Fibroblast of pulmonary artery (primary cell): ENCODE data around the gene HS3ST5.
A peak's percentile ranks its signal among the peaks of the same experiment; 100 is the strongest.

Source experiments
- DNase-seq: peaks from one replicate; pipeline ENCODE4 v3.0.0-alpha.2; 2010; ENCODE audit warnings: low read depth
- H3K4me3 ChIP-seq: replicated peaks from 2 replicates; pipeline ENCODE4 v1.5.1; 2011; ENCODE audit warnings: low read depth, mild to moderate bottlenecking, control low read depth, low read length, moderate library complexity
- TF ChIP-seq, protein P1 (sequence below): IDR thresholded peaks from 2 replicates; pipeline ENCODE4 v1.5.1; 2011; ENCODE audit warnings: mild to moderate bottlenecking, control low read depth, low read length, inconsistent platforms; ENCODE audit errors: missing control alignments

The HS3ST5 gene

DNA sequence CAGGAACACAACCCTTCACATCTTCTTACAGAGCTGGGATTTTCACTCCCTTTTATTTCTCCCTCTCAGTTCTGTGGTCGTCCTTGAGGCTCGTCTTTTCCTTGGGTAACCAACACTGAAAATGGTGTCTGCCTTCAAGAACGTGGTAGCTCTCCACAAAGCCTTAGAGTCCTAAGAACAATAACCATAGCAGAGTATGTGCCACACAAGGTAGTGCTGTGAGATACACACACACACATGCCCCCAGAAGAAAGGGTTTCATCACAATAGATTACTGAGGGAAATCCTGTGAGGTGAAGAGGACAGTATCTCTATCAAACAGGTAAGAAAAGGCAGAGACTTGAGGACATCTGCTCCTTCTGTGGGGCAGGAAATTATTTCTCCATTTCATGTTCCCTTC lies 267.0 kb downstream of the HS3ST5 start:
- H3K4me3 ChIP-seq: no peak overlapping the region
- no peak for DNase-seq
- TF ChIP-seq, protein P1, sequence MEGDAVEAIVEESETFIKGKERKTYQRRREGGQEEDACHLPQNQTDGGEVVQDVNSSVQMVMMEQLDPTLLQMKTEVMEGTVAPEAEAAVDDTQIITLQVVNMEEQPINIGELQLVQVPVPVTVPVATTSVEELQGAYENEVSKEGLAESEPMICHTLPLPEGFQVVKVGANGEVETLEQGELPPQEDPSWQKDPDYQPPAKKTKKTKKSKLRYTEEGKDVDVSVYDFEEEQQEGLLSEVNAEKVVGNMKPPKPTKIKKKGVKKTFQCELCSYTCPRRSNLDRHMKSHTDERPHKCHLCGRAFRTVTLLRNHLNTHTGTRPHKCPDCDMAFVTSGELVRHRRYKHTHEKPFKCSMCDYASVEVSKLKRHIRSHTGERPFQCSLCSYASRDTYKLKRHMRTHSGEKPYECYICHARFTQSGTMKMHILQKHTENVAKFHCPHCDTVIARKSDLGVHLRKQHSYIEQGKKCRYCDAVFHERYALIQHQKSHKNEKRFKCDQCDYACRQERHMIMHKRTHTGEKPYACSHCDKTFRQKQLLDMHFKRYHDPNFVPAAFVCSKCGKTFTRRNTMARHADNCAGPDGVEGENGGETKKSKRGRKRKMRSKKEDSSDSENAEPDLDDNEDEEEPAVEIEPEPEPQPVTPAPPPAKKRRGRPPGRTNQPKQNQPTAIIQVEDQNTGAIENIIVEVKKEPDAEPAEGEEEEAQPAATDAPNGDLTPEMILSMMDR: no peak

DNA sequence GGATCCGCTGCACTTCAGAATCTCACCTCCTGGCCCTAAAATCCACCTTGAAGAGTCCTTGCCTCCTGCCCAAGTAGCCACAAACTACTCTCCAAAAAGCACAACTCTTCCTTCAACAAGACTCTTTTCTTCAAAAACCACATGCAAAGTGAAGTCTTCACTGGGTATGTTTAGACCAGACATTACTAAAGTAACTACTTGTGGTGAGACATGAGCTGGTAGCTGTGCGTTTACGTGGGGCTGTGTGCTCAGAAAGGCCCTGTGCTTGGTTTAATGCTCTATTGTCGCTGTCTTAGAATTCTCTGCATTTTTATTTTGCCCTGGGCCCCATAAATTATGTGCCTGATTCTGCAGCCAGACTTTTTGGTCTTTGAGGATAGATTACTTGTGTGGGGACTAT lies 267.5 kb downstream of the HS3ST5 start:
- no peak overlapping the region for H3K4me3 ChIP-seq
- TF ChIP-seq, protein P1: no peak
- DNase-seq: no peak

DNA sequence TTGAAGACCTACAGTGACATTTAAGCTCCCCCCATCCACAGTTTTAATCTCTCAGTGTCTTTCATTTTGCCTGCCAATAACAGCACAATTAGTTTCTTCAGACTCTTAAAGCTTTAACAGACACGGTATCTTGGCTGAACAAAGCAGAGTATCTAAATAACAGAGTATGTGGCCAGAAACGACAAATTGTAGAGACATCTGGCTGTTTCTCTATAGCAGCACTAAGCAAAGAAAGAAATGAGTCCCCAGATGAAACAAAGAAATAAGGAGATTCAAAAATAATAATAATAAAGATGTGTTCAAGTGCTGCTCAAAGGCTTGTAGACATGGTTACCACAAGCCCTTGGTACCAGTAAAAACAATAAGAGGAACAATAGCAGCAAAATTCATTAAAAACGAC lies 274.1 kb downstream of the HS3ST5 start:
- TF ChIP-seq, protein P1: no peak
- no peak for DNase-seq
- H3K4me3 ChIP-seq: no peak overlapping the region

DNA sequence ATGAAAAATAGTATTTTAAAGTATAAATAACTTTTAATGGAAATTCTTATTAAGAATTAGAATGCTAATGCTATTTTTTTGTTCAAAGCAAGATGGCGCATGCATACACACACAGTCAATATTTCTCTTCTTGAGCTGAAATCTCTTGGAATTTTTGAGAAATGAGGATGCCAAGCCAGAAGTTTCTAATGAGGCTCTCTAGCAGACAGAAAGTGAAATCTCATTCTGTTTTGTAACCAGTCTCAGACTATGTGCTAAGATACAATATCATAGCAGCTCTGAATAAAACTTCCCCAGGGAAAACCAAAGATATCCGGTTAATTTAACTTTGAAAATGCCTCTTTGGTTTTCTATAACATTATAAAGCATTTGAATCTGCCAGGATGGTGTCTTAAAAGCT lies 274.7 kb downstream of the HS3ST5 start:
- H3K4me3 ChIP-seq: no peak overlapping the region
- no peak for DNase-seq
- TF ChIP-seq, protein P1: no peak

DNA sequence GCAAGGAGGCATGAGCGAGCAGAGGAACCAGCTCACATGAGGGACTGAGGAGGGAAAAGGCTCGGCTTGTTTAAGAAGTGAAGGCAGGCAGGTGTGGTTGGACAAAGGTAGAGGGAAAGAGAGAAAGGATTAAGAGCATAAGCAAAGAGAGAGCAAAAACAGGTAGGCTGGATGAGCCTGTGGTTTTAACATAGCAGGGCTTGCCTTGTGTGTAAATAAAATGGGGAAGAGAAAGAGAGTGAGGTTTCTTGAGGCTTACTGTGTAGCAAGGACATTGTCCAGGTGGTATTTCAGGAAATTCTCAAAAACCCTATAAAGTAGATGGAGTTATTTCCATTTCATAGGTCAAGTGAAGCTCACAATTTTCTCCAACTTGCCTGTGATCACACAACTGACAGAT lies 278.0 kb downstream of the HS3ST5 start:
- H3K4me3 ChIP-seq: no peak overlapping the region
- TF ChIP-seq, protein P1: no peak
- no peak for DNase-seq

DNA sequence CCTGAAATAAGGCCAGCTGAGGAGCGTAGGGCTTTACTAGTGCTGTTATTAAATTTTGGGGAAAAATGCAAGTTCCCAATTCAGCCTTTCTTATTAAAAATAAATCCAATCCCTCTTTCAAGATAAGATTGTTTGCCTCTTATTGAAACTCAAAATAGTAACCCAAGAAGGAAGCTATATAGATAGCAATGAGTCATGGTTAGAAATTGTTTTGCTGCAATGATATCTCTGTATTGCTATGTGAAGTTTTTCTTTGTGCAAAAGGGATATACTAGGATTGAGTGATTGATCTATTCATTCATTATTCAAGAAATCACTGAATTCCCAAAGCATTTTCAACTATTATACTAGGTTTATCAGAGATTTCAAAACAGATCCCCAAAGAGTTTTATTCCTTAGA lies 278.9 kb downstream of the HS3ST5 start:
- peak; percentile 36 for DNase-seq
- TF ChIP-seq, protein P1: no peak
- H3K4me3 ChIP-seq: no peak overlapping the region

DNA sequence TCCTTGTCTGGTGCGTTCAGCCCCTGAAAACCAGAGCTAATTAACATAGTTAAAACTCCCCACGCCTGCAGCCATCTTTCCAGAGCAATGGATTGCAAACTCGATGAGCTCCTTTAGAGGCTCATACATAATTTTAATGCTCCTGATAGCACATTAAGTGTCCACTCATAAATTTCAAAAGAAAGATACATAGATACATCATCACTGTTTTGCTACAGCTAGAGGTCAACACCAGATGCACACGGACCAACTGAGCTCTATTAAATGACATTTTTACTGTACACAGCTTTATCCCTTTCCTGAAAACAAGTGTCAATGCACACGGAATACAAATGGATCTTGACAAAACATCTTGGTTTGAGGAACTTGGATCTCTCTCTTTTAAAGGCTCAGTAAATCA lies 280.6 kb downstream of the HS3ST5 start:
- TF ChIP-seq, protein P1: no peak
- no peak for DNase-seq
- no peak overlapping the region for H3K4me3 ChIP-seq
